Lung (tissue), 12 donors: ENCODE results near the gene ERC2. TPM values are rescaled to one million over a fixed set of nuclear protein-coding genes. Genes with fewer than 3 reads are reported as not detected.

Source experiments
- ATAC-seq: fragments of 200-7000 bp; cut with Tn5 transposase; one replicate; pipeline ENCODE4 v1.9.1; 2020; ENCODE audit warnings: moderate number of reproducible peaks; ENCODE audit not compliant: insufficient read depth, low FRiP score
- DNase-seq, 3 donors: peaks; one replicate each; pipeline ENCODE4 v3.0.0-alpha.2; 2013 to 2017
- H3K27ac ChIP-seq, 2 donors: one replicate each; pipeline ENCODE4 v1.5.1; 2013; ENCODE audit warnings: mild to moderate bottlenecking in 2 of 2, moderate library complexity in 2 of 2, control low read depth in 1 of 2, inconsistent platforms in 1 of 2, low read depth in 1 of 2, low read length in 1 of 2
- H3K27me3 ChIP-seq, 3 donors: one replicate each; pipeline ENCODE4 v1.5.1; 2013; ENCODE audit warnings: low read length in 2 of 3; ENCODE audit not compliant: control insufficient read depth in 3 of 3, insufficient read depth in 3 of 3
- H3K36me3 ChIP-seq, 4 donors: one replicate each; pipeline ENCODE4 v1.5.1; 2013; ENCODE audit warnings: low read length in 4 of 4, mild to moderate bottlenecking in 1 of 4, moderate library complexity in 1 of 4; ENCODE audit not compliant: control insufficient read depth in 4 of 4, insufficient read depth in 4 of 4
- H3K4me1 ChIP-seq, 5 donors: one replicate each; pipeline ENCODE4 v1.5.1; 2013; ENCODE audit warnings: low read length in 5 of 5, mild to moderate bottlenecking in 2 of 5, moderate library complexity in 1 of 5; ENCODE audit not compliant: control insufficient read depth in 5 of 5, insufficient read depth in 5 of 5
- H3K4me3 ChIP-seq: one replicate; pipeline ENCODE4 v1.5.1; 2013; ENCODE audit warnings: mild to moderate bottlenecking, control low read depth, moderate library complexity
- H3K9ac ChIP-seq, 2 donors: one replicate each; pipeline ENCODE4 v1.5.1; 2013; ENCODE audit warnings: low read length in 2 of 2, control low read depth in 1 of 2; ENCODE audit not compliant: insufficient read depth in 1 of 2
- H3K9me3 ChIP-seq, 4 donors: one replicate each; pipeline ENCODE4 v1.5.1; 2013; ENCODE audit warnings: low read length in 3 of 4, mild to moderate bottlenecking in 1 of 4, moderate library complexity in 1 of 4; ENCODE audit not compliant: control insufficient read depth in 4 of 4, insufficient read depth in 3 of 4
- CTCF ChIP-seq: IDR thresholded peaks from 2 replicates; pipeline ENCODE4 v1.5.1; 2012; ENCODE audit warnings: mild to moderate bottlenecking; ENCODE audit errors: control extremely low read depth, extremely low read depth
- WGBS, 2 donors: extraction: QIAGEN DNeasy Blood & Tissue Kit; methylation state at CpG; one replicate each; pipeline ENCODE4 v1.1.7; 2013; 5-methylcytosine and 5-hydroxymethylcytosine counted together
- polyA plus RNA-seq, 2 donors: library from polyadenylated mRNA; stranded (reverse); fragments of 200-250 nt; gene quantifications; one replicate each; pipeline ENCODE4 v1.2.1, GENCODE V29; 2013
- total RNA-seq, 2 donors: library from RNA; depleted of rRNA in 1 of 2; stranded (reverse); fragments of >200 nt in 1 of 2; gene quantifications; one replicate each; pipeline ENCODE4 v1.2.1, GENCODE V29; 2014 to 2021
- donor health status: control.
- donor health status: control.
- donor health status: Bipolar disorder and iron deficiency.
- donor health status: healthy.
- donor health status: DM: yes; HTN: yes; CAD: no.

ERC2 gene
- total and polyA plus RNA-seq, 4 donors = 0.20 to 3.5 (median 0.97) TPM

- H3K9me3 ChIP-seq = no peaks in the 10 kb centered on the region
- no peaks in the 10 kb centered on the region for H3K4me1 ChIP-seq
- no peak for DNase-seq
- H3K27me3 ChIP-seq = no peaks in the 10 kb centered on the region
- H3K36me3 ChIP-seq = no peaks in the 10 kb centered on the region
- WGBS, 2 donors = 75 to 80% methylated on average over 4 of the region's 4 CpGs
- H3K27ac ChIP-seq = no peak overlapping the region
- H3K4me3 ChIP-seq = no peak overlapping the region
- ATAC-seq = no peak
- no peak for TF ChIP-seq CTCF
- no peak overlapping the region for H3K9ac ChIP-seq
Observed at GRCh38 chr3:55617385-55617784, 850.9 kb downstream of the ERC2 start.

GRCh38 chr3:55616803-55617202 lies 851.5 kb downstream of the ERC2 start:
- H3K4me3 ChIP-seq = no peak overlapping the region

GRCh38 chr3:55615694-55616295 lies 852.5 kb downstream of the ERC2 start:
- WGBS, 2 donors = 59 to 63% methylated on average over 8 of the region's 8 CpGs
- no peak overlapping the region for H3K27ac ChIP-seq
- H3K4me1 ChIP-seq = no peaks in the 10 kb centered on the region
- H3K4me3 ChIP-seq = no peak overlapping the region
- no peaks in the 10 kb centered on the region for H3K9me3 ChIP-seq
- no peaks in the 10 kb centered on the region for H3K36me3 ChIP-seq
- DNase-seq (peak in 1 of 3 donors; percentile 9), ATAC-seq (peak; percentile 68)
- no peak for TF ChIP-seq CTCF
- H3K27me3 ChIP-seq = no peaks in the 10 kb centered on the region
- no peak overlapping the region for H3K9ac ChIP-seq

More at GRCh38 chr3:55616803-55617202, 851.5 kb downstream of the ERC2 start:
- no peaks in the 10 kb centered on the region for H3K27me3 ChIP-seq
- no peaks in the 10 kb centered on the region for H3K4me1 ChIP-seq
- ATAC-seq (no peak), DNase-seq (no peak)
- no peaks in the 10 kb centered on the region for H3K9me3 ChIP-seq
- no peaks in the 10 kb centered on the region for H3K36me3 ChIP-seq
- H3K27ac ChIP-seq = no peak overlapping the region
- no peak for TF ChIP-seq CTCF
- no peak overlapping the region for H3K9ac ChIP-seq
- WGBS, 2 donors = 73 to 85% methylated on average over 3 of the region's 3 CpGs
